Measurements from ENCODE around the gene MXD4.

DNA sequence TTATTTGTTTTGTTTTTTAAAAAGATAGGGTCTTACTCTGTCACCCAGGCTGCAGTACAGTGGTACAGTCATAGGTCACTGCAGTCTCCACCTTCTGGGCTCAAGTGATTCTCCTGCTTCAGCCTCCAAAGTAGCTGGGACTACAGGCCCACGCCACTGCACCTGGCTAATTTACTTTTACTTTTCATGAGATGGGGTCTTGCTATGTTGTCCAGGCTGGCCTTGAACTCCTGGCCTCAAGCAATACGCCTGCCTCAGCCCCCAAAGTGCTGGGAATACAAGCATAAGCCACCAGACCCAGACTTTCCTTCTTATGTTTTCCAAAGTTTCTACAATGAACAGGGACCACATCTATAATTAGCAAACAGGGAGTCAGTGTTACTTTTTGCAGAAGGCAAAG, 37.9 kb upstream of the MXD4 start:
- TF ChIP-seq NR2F2 (IDR thresholded peaks at IDR 0.05; ENCODE audit: borderline replicate concordance, low read depth): no peak
- TF ChIP-seq, protein P1, sequence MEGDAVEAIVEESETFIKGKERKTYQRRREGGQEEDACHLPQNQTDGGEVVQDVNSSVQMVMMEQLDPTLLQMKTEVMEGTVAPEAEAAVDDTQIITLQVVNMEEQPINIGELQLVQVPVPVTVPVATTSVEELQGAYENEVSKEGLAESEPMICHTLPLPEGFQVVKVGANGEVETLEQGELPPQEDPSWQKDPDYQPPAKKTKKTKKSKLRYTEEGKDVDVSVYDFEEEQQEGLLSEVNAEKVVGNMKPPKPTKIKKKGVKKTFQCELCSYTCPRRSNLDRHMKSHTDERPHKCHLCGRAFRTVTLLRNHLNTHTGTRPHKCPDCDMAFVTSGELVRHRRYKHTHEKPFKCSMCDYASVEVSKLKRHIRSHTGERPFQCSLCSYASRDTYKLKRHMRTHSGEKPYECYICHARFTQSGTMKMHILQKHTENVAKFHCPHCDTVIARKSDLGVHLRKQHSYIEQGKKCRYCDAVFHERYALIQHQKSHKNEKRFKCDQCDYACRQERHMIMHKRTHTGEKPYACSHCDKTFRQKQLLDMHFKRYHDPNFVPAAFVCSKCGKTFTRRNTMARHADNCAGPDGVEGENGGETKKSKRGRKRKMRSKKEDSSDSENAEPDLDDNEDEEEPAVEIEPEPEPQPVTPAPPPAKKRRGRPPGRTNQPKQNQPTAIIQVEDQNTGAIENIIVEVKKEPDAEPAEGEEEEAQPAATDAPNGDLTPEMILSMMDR (CRISPR knock-in tag; IDR thresholded peaks at IDR 0.05): no peak
- no peak for TF ChIP-seq PAWR (CRISPR knock-in tag; IDR thresholded peaks at IDR 0.05; ENCODE audit: borderline replicate concordance)
- TF ChIP-seq EZH2 (conservative IDR thresholded peaks at IDR 0.05; ENCODE audit: low read depth, low read length): no peak
- no peak for TF ChIP-seq YY1 (IDR thresholded peaks at IDR 0.05; ENCODE audit: insufficient read depth, insufficient replicate concordance, low read depth, low read length)
- TF ChIP-seq MYC (CRISPR knock-in tag; IDR thresholded peaks at IDR 0.05; ENCODE audit: borderline replicate concordance): no peak
- TF ChIP-seq, protein P2, sequence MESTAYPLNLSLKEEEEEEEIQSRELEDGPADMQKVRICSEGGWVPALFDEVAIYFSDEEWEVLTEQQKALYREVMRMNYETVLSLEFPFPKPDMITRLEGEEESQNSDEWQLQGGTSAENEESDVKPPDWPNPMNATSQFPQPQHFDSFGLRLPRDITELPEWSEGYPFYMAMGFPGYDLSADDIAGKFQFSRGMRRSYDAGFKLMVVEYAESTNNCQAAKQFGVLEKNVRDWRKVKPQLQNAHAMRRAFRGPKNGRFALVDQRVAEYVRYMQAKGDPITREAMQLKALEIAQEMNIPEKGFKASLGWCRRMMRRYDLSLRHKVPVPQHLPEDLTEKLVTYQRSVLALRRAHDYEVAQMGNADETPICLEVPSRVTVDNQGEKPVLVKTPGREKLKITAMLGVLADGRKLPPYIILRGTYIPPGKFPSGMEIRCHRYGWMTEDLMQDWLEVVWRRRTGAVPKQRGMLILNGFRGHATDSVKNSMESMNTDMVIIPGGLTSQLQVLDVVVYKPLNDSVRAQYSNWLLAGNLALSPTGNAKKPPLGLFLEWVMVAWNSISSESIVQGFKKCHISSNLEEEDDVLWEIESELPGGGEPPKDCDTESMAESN (CRISPR knock-in tag; conservative IDR thresholded peaks at IDR 0.05): no peak

Measured in HepG2 (cell line).